KOPT-K1 (cell line): ENCODE results near the gene PLA2G4B.
"Not testable (repeated sequence)": the region's sequence is repeated elsewhere in the genome, so short reads cannot be mapped to it uniquely, and the experiment has no call there.

ENCODE experiments used
- H3K27ac ChIP-seq: fragments of 200-600 bp; sonication (generic); 2 replicates; pipeline ENCODE4 v1.5.1; 2016; ENCODE audit warnings: antibody characterized with exemption, mild to moderate bottlenecking, low read depth, low read length; ENCODE audit not compliant: poor library complexity, severe bottlenecking
- H3K36me3 ChIP-seq: fragments of 200-600 bp; sonication (generic); 2 replicates; pipeline ENCODE4 v1.5.1; 2017; ENCODE audit warnings: antibody characterized with exemption, mild to moderate bottlenecking, low read length, moderate library complexity; ENCODE audit not compliant: insufficient read depth
- H3K9me3 ChIP-seq: fragments of 200-600 bp; sonication (generic); 2 replicates; pipeline ENCODE4 v1.5.1; 2017; ENCODE audit warnings: antibody characterized with exemption, low read length, mild to moderate bottlenecking; ENCODE audit not compliant: insufficient read depth, poor library complexity, severe bottlenecking

PLA2G4B gene

GRCh38 chr15:41827880-41828806 is 10.5 kb upstream of the PLA2G4B start, which contains the start of gene JMJD7:
TSS of gene JMJD7 (plus strand) at chr15:41828092. CDS start at chr15:41828125, 33 bp downstream.
- Histone ChIP-seq H3K36me3 (peaks cover 15% of the 10 kb centered on the region; the same call in 1 of the 2 replicates), H3K27ac (peak within 1 kb of the TSS; percentile 54)

GRCh38 chr15:41828807-41829141 is 9.9 kb upstream of the PLA2G4B start:
- Histone ChIP-seq H3K9me3 (no peaks in the 10 kb centered on the region), H3K36me3 (peaks cover 9% of the 10 kb centered on the region; the same call in 1 of the 2 replicates), H3K27ac (peak overlapping the region; percentile 54)

More at GRCh38 chr15:41827880-41828806, 10.5 kb upstream of the PLA2G4B start, which contains the start of gene JMJD7:
- H3K9me3 ChIP-seq = no peaks in the 10 kb centered on the region

GRCh38 chr15:41829959-41830646 is 8.5 kb upstream of the PLA2G4B start:
- Histone ChIP-seq H3K27ac (no peak overlapping the region), H3K36me3 (peaks cover under 1% of the 10 kb centered on the region; the same call in 1 of the 2 replicates)

DNA sequence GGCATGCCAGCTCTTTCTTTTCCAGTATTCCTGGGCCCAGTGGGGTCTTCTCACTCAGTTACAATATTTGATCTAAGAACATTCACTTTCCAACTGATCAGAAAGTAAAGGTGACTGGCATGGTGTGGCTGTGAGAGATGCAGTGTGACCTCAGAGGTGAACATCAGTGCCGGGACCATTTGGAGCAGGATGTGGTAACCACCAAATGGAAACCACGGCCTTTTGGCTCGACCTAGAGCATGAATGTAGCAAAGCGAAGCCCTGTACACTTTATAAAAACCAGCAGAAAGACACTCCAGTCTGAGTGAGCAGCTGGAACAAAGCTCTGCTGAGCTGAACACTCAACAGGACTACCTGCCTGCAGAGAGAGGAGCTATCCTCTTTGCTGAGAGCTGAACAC is 7.4 kb upstream of the PLA2G4B start:
- H3K27ac ChIP-seq, H3K36me3 ChIP-seq, H3K9me3 ChIP-seq: not testable (repeated sequence)

More at GRCh38 chr15:41829959-41830646, 8.5 kb upstream of the PLA2G4B start:
- no peaks in the 10 kb centered on the region for H3K9me3 ChIP-seq

DNA sequence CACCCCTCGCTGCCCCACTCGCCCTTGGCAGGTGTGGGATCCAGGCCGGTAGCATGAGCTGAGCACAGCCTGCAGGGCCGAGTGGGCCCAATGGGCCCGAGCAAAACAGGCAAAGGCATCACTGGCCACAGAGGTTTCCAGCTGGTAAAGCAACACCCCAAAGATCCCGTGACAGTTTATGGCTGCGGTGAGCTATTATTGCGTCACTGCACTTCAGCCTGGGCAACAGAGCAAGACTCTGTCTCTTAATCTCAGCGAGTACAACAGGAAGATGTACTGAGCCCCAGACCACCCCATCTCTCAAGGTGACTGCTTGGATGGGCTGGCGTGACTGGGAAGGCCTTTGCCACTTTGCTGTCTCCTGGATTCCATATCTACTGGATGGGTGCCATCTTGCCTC is 6.4 kb upstream of the PLA2G4B start:
- Histone ChIP-seq H3K27ac (no peak overlapping the region), H3K9me3 (no peaks in the 10 kb centered on the region), H3K36me3 (no peaks in the 10 kb centered on the region)

DNA sequence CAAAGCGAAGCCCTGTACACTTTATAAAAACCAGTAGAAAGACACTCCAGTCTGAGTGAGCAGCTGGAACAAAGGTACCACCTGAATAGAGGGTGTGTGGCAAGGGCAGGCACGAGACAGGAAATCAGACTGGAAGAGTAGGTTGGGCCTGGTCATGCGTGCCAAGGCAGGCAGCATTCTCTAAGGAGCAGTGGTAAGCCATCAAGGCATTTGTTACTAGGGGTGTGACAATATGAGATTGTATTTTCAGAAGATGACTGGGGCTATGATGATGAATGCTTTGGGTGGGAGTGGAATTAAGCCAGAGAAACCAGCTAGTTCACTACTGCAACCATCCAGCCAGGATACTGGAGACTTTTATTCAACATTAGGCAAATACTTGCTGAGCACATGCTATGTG is 5.8 kb upstream of the PLA2G4B start:
- Histone ChIP-seq H3K36me3 (no peaks in the 10 kb centered on the region), H3K9me3 (no peaks in the 10 kb centered on the region), H3K27ac (no peak overlapping the region)

GRCh38 chr15:41834096-41834495 is 4.6 kb upstream of the PLA2G4B start:
- Histone ChIP-seq H3K27ac (no peak overlapping the region), H3K36me3 (no peaks in the 10 kb centered on the region), H3K9me3 (no peaks in the 10 kb centered on the region)

DNA sequence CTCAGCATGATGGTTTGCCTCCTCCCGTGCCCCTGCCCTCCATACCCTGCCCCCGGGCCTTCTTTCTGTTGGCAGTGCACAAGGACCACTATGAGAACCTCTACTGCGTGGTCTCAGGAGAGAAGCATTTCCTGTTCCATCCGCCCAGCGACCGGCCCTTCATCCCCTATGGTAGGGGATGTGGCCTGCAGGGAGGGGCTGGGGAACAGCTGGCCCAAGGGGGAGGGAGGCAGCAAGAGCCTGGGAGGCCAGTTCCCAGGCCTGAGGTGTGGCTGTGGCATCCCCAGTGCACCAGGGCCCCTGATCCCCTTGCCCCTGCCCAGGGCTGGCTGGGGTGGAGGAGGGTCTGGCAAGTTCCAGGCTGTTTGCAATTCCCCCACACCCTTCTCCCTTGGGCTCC is 2.6 kb upstream of the PLA2G4B start:
- H3K27ac ChIP-seq = no peak overlapping the region
- no peaks in the 10 kb centered on the region for H3K36me3 ChIP-seq
- no peaks in the 10 kb centered on the region for H3K9me3 ChIP-seq

- H3K27ac ChIP-seq = no peak overlapping the region
- no peaks in the 10 kb centered on the region for H3K36me3 ChIP-seq
- no peaks in the 10 kb centered on the region for H3K9me3 ChIP-seq
Measured at GRCh38 chr15:41836713-41837454, 1.8 kb upstream of the PLA2G4B start.

DNA sequence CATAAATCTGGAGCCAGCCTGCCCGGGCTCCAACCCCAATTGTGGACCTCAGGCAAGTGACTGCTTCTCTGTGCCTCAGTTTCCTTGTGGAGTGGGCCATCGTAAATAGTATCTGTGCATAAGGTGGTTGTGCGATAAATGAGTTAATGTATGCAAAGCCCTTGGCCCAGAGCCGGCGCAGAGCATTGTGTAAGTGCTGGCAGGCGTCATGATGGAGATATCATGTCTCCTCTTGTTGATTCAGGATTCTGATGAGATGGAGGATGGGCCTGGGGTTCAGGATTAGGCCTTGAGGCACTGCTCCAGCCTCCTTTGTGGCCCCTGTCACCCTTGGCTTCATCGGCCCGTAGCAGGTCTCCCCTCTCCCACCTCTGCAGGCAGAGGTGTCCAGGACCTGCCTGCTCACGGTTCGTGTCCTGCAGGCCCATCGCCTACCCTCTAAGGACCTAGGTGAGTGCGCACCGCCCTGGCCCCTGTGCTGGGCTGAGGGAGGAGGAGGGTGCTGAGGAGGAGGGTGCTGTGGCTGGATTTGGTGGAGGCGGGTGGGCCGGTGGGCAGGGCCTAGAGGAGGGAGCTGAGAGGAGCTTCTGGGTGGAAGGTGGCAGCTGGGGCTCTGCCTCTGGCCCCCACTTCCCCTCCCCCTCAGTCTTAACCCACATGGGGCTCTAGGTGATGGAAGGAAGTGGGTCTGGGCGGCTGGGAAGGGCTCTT is 1.3 kb downstream of the PLA2G4B start:
- Histone ChIP-seq H3K9me3 (no peaks in the 10 kb centered on the region), H3K36me3 (no peaks in the 10 kb centered on the region), H3K27ac (no peak overlapping the region)

DNA sequence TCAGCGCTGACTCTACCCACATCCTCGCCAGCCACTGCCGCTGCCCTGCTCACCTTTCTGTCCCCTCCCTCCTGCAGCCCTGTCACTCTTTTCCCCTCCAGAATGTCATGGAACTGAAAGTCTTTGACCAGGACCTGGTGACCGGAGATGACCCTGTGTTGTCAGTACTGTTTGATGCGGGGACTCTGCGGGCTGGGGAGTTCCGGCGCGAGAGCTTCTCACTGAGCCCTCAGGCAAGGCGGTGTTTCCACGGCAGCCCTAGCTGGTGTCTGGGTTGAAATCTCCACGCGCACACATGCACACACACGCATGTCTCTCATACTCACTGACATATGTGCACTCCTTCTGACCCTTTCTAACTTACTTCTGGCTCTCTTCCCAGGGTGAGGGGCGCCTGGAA is 2.0 kb downstream of the PLA2G4B start:
- Histone ChIP-seq H3K9me3 (no peaks in the 10 kb centered on the region), H3K36me3 (no peaks in the 10 kb centered on the region), H3K27ac (no peak overlapping the region)

DNA sequence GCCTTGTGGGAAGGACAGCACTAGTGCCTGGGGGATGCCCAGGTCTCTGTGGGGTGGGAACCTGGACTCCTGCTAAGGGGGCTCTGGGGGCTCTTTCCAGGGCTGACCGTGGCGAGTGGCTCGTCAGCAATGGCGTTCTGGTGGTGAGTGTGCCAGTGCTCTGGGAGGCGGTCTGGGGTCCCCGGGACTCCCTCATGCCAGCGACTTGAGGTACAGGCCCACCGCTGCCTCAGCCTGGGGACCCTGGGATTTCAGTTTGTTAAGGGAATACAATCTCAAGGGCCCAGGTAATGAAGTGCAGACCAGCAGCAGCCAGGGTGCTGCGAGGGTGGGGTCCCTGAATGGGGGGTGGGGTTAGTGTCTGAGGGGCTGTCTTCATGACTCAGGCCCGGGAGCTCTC is 2.5 kb downstream of the PLA2G4B start:
- Histone ChIP-seq H3K36me3 (no peaks in the 10 kb centered on the region), H3K27ac (no peak overlapping the region), H3K9me3 (no peaks in the 10 kb centered on the region)

- Histone ChIP-seq H3K27ac (no peak overlapping the region), H3K9me3 (no peaks in the 10 kb centered on the region), H3K36me3 (peaks cover under 1% of the 10 kb centered on the region; the same call in 1 of the 2 replicates)
Measured at GRCh38 chr15:41842229-41842628, 3.6 kb downstream of the PLA2G4B start.

DNA sequence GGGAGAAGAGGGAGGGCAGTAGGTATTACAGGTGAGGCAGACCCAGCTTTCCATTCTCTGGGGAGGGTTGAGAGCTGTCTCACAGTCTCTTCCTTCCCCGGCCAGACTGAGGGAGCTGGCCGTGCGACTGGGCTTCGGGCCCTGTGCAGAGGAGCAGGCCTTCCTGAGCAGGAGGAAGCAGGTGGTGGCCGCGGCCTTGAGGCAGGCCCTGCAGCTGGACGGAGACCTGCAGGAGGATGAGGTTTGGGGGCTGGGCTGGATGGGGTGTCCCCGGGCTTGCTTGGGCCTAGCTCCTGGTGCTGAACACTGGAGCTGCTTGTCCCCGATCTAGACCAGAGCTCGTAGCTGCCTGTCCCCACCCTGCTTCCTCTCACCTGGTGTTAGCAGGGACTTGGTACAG is 4.9 kb downstream of the PLA2G4B start:
- H3K9me3 ChIP-seq = no peaks in the 10 kb centered on the region
- H3K27ac ChIP-seq = no peak overlapping the region
- H3K36me3 ChIP-seq = peaks cover 6% of the 10 kb centered on the region; the same call in 1 of the 2 replicates
